Measurements from ENCODE around the gene ABCC1. TPM values are rescaled to one million over a fixed set of nuclear protein-coding genes. Genes with fewer than 3 reads are reported as not detected.
"Not testable (repeated sequence)": the region's sequence is repeated elsewhere in the genome, so short reads cannot be mapped to it uniquely, and the experiment has no call there.

Gene ABCC1
- total RNA-seq, 2 donors from 2014 or later: 78.0 to 84.0 TPM

DNA sequence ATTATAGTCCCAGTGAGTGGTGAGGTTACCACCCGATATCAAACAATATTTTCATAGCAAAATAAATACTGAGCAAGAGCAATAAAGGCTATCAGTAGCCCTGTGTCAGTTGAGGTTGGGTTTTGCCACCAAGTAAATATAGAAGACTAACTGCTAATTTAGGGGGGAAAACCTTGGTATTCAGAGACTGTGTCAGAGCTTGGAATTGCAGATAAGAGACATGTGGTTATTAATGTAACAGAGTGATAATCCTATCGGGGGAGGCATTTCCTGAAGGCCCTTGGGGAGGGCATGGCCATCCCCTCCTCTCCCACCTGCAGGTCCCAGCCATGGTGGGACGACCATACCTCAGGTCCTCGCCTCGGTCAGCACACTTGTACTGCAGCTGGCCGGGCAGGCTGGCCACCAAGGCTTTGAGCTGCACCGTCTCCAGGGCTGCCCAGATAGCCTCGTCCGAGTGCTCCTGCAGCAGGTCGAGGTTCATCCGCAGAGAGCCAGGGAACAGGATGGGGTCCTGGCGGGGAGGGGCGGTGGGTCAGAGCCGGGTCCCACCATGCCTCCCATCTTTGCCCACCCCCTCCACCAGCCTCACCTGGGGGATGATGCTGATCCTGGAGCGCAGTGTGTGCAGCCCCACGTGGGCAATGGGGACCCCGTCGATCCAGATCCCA lies 205.0 kb downstream of the ABCC1 start:
- no peaks in the 10 kb centered on the region for H3K36me3 Mint-ChIP-seq (ENCODE audit: low read depth)
- no peak overlapping the region for H3K4me3 Mint-ChIP-seq
- H3K9me3 Mint-ChIP-seq: peaks cover 4% of the 10 kb centered on the region
- ATAC-seq (replicated peaks): no peak
- no peak overlapping the region for H3K27ac Mint-ChIP-seq
- no peaks in the 10 kb centered on the region for H3K27me3 Mint-ChIP-seq
- peaks cover 5% of the 10 kb centered on the region for H3K4me1 Mint-ChIP-seq

DNA sequence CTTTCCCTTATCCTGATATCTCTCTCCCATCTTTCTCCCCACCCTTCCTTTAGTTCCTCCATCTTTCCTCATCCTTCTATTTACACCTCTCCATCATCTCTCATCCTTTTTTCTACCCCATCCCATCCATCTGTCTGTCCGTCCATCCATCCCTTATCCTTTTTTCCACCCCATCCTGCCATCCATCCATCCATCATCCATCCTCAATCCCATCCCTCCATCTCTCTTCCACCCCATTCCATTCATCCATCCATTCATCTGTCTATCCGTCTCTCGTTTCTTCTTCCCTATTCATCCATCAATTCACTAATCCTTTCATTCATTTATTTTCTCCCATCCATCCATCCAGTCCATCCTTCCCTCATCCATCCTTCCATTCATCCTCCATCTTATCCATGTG lies 205.8 kb downstream of the ABCC1 start:
- H3K4me3 Mint-ChIP-seq: no peak overlapping the region
- peaks cover 5% of the 10 kb centered on the region for H3K4me1 Mint-ChIP-seq
- no peaks in the 10 kb centered on the region for H3K27me3 Mint-ChIP-seq
- no peak for ATAC-seq (replicated peaks)
- peaks cover 8% of the 10 kb centered on the region for H3K9me3 Mint-ChIP-seq
- H3K36me3 Mint-ChIP-seq (ENCODE audit: low read depth): no peaks in the 10 kb centered on the region
- H3K27ac Mint-ChIP-seq: no peak overlapping the region

DNA sequence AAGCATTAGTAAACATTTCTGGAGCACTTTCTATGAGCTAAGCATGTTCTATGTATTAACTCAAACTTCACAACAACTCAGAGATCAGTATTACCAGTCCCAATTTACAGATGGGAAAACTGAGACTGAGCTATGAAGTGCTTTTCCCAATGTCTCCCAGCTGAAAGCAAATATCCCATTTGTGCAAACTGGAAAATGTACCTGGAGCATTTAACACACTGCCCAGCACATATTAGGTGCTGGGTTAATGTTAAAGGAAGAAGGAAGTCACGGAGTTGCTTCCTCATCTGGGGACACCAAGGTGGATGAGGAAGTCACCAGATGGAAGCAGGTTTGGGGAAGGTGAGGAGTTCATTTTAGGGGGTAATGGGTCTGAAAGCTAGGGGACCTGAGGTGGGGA lies 207.8 kb downstream of the ABCC1 start:
- Mint-ChIP-seq H3K27ac (no peak overlapping the region), H3K4me1 (no peaks in the 10 kb centered on the region), H3K9me3 (peaks cover 12% of the 10 kb centered on the region), H3K27me3 (peaks cover 4% of the 10 kb centered on the region), H3K4me3 (no peak overlapping the region), H3K36me3 (ENCODE audit: low read depth) (no peaks in the 10 kb centered on the region)
- ATAC-seq (replicated peaks): no peak

DNA sequence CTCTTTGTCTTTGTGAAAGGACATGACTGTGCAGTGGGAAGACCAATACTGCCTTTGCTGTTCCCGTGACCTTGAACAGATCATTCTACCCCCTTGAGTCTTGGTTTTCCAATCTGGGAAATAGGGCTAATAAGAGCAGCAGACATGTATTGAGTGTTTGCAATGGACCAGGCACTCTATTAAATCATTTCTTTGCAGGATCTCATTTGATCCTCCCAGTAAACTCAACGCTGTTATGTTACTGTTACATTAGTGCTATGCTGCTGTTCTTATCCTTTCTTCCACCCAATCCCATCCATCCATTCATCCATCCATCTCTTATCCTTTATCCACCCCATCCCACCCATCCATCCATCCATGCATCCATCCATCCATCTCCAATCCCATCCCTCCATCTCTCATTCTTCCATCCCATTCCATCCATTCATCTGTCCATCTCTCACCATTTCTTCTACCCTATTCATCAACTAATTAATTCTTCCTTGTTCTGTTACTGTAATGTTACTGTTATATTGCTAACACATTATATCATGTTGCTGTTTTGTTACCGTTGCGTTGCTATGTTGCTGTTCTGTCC lies 208.8 kb downstream of the ABCC1 start:
- ATAC-seq (replicated peaks): no peak
- H3K27me3 Mint-ChIP-seq: peaks cover 7% of the 10 kb centered on the region
- no peaks in the 10 kb centered on the region for H3K36me3 Mint-ChIP-seq (ENCODE audit: low read depth)
- H3K4me3 Mint-ChIP-seq: no peak overlapping the region
- H3K27ac Mint-ChIP-seq: no peak overlapping the region
- peaks cover 12% of the 10 kb centered on the region for H3K9me3 Mint-ChIP-seq
- no peaks in the 10 kb centered on the region for H3K4me1 Mint-ChIP-seq

DNA sequence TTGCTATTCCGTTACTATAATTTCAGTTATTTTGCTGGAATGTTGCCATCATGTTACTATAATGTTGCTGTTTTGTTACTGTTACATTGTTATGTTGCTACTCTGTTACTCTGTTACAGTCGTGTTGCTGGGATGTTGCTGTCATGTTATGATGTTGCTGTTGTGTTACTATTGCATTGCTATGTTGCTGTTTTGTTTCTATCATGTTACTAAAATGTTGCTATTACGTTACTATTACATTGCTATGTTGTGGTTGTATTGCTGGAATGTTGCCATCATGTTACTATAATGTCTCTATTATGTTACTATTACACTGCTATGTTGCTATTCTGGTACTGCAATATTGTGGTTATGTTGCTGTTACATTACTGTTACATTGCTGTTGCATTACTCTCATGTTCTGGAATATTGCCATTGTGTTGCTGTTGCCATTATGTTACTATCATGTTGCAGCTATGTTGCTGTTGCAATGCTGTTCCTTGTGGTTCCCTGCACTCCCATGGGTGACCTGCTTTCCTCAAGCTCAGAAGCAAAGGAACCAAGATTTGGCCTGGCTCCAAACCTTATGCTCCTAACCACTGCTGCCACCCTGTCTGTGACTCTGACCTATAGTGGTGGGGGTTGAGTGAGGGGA lies 209.4 kb downstream of the ABCC1 start:
- Mint-ChIP-seq H3K27me3 (peaks cover 7% of the 10 kb centered on the region), H3K4me1 (no peaks in the 10 kb centered on the region), H3K4me3 (no peak overlapping the region), H3K27ac (no peak overlapping the region), H3K9me3 (peaks cover 12% of the 10 kb centered on the region), H3K36me3 (ENCODE audit: low read depth) (no peaks in the 10 kb centered on the region)
- ATAC-seq (replicated peaks): no peak

DNA sequence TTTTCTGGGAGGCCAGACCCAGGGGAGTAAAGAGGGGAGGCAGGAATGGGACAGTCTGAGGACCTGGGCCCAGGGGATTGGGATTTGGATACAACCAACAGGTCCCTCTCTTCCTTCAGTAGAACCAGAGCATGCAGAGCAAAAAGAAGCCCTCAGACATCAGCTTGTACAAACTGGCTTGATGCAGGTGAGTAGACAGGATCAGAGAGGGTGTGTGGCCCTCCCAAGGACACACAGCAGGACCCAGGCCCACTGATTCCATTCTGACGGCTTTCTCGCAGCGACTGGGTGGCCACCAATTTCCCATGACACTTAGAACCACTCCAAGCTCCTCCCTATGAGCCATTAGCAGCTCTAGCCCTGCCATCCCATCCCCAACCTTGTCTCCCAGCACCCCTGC lies 210.2 kb downstream of the ABCC1 start:
- Mint-ChIP-seq H3K27ac (no peak overlapping the region), H3K4me1 (no peaks in the 10 kb centered on the region), H3K36me3 (ENCODE audit: low read depth) (no peaks in the 10 kb centered on the region), H3K9me3 (peaks cover 17% of the 10 kb centered on the region), H3K27me3 (peaks cover 12% of the 10 kb centered on the region), H3K4me3 (no peak overlapping the region)
- no peak for ATAC-seq (replicated peaks)

DNA sequence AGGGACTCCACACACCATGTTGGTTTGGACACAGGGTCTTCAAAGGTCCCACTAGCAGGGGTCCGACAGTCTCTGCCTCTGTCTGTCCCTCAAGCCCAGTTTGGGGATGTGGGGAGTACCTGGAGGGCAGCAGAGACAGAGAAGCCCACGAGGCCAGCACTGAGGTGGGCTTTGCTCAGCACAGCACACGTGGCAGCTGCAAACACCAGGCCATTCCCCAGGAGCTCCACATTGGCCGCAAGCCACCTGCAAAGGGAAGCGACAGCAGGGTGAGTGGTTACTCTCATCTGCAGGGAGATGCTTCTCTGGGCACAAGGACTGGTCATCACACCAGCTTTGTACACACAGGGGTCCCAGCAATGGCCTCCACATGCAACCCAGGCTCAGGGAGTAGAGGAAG lies 211.9 kb downstream of the ABCC1 start:
- Mint-ChIP-seq H3K4me3 (no peak overlapping the region), H3K9me3 (peaks cover 17% of the 10 kb centered on the region), H3K36me3 (ENCODE audit: low read depth) (no peaks in the 10 kb centered on the region), H3K27me3 (peaks cover 12% of the 10 kb centered on the region), H3K27ac (no peak overlapping the region), H3K4me1 (no peaks in the 10 kb centered on the region)
- no peak for ATAC-seq (replicated peaks)

DNA sequence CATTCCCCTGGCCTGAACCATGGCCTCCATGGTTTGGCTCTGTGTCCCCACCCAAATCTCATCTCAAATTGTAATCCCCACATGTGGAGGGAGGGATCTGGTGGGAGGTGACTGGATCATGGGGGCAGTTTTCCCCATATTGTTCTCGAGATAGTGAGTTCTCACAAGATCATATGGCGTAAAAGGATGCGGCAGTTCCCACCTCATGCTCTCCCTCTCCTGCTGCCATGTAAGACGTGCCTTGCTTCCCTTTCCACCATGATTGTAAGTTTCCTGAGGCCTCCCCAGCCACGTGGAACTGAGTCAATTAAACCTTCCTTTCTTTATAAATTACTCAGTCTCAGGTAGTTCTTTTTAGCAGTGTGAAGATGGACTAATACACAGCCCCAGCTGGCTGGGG lies 212.4 kb downstream of the ABCC1 start:
- peaks cover 17% of the 10 kb centered on the region for H3K9me3 Mint-ChIP-seq
- not testable (repeated sequence) for H3K4me3 Mint-ChIP-seq; H3K4me1 Mint-ChIP-seq; H3K36me3 Mint-ChIP-seq (ENCODE audit: low read depth); ATAC-seq (replicated peaks); H3K27ac Mint-ChIP-seq
- peaks cover 12% of the 10 kb centered on the region for H3K27me3 Mint-ChIP-seq

DNA sequence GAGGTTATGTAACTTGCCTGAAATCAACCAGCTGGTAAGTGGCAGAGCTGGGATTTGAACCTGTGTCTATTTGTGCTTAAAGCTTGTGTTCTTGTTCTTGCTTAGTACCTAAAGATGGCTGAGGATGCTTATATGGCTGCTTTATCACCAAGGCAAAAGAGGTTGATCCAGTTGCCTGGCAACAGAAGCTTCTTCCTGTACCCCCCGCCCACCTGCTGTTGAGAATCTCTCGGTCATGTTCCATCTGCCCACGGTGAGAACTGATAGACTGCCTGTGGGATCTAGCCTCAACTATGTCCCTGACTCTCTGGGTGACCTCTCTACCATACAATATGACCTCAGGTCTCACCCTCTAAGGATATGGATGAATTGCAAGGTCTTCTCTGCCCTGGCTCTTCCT lies 213.2 kb downstream of the ABCC1 start:
- Mint-ChIP-seq H3K27me3 (peaks cover 12% of the 10 kb centered on the region), H3K36me3 (ENCODE audit: low read depth) (no peaks in the 10 kb centered on the region), H3K4me3 (no peak overlapping the region), H3K4me1 (no peaks in the 10 kb centered on the region), H3K9me3 (peaks cover 17% of the 10 kb centered on the region), H3K27ac (no peak overlapping the region)
- no peak for ATAC-seq (replicated peaks)

DNA sequence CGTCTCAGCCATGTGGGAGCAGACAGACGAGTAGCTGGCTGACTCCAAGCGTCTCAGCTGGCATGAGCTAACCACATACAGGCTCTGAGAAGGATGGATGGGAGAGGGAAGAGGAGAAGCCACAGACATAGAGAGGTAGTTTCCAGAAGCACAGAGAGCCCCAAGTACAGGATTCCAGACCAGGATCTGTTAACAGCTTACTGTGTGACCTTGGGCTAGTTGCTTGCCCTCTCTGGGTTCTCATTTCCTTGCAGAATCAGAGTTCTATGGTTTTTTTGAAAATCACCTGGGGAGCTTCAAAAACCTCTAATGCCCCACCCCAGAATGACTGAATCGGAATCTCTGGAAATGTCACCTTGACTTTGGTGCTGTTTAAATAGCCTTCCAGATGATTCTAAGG lies 213.7 kb downstream of the ABCC1 start:
- Mint-ChIP-seq H3K4me3 (no peak overlapping the region), H3K36me3 (ENCODE audit: low read depth) (no peaks in the 10 kb centered on the region), H3K9me3 (peaks cover 17% of the 10 kb centered on the region), H3K4me1 (no peaks in the 10 kb centered on the region), H3K27ac (no peak overlapping the region), H3K27me3 (peaks cover 12% of the 10 kb centered on the region)
- ATAC-seq (replicated peaks): no peak

DNA sequence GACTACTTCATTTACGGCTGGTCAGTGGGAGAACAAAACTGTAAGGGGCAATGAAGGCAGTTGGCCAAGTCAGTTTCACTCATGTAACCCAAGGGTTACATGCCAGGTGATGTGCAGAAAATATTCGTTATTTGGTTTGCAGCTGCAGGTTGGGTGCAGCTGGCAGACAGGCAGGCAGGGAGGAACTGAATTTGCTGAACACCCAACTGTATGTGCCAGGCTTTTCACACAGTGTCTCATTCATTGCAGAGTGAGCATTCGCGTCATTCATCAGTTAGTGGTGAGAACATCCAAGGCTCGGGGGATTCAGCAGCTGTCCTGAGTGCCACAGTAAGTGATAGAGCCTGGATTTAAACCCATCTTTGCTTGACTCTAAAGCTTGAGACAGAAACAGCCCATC lies 214.2 kb downstream of the ABCC1 start:
- no peak for ATAC-seq (replicated peaks)
- no peaks in the 10 kb centered on the region for H3K4me1 Mint-ChIP-seq
- peaks cover 12% of the 10 kb centered on the region for H3K27me3 Mint-ChIP-seq
- no peaks in the 10 kb centered on the region for H3K36me3 Mint-ChIP-seq (ENCODE audit: low read depth)
- no peak overlapping the region for H3K27ac Mint-ChIP-seq
- H3K9me3 Mint-ChIP-seq: peaks cover 14% of the 10 kb centered on the region
- no peak overlapping the region for H3K4me3 Mint-ChIP-seq

DNA sequence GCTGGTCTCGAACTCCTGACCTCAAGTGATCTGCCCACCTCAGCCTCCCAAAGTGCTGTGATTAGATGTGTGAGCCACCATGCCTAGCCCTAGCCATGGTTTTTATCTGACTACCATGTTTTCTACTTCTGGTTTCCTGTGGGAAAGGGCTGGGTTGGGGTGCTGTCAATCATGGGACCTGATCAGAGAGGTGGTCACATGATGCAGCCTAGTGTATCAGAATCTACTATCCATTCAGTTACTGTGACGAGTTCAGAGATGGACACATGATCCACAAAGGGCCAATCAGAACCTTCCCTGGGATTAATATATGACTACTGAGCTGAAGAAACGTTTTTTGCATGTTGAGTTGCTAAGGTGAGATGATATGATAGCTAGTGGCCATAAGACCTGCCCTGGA lies 214.8 kb downstream of the ABCC1 start:
- H3K4me3 Mint-ChIP-seq: no peak overlapping the region
- H3K36me3 Mint-ChIP-seq (ENCODE audit: low read depth): no peaks in the 10 kb centered on the region
- peaks cover 13% of the 10 kb centered on the region for H3K9me3 Mint-ChIP-seq
- no peak overlapping the region for H3K27ac Mint-ChIP-seq
- peaks cover 12% of the 10 kb centered on the region for H3K27me3 Mint-ChIP-seq
- H3K4me1 Mint-ChIP-seq: no peaks in the 10 kb centered on the region
- ATAC-seq (replicated peaks): no peak

DNA sequence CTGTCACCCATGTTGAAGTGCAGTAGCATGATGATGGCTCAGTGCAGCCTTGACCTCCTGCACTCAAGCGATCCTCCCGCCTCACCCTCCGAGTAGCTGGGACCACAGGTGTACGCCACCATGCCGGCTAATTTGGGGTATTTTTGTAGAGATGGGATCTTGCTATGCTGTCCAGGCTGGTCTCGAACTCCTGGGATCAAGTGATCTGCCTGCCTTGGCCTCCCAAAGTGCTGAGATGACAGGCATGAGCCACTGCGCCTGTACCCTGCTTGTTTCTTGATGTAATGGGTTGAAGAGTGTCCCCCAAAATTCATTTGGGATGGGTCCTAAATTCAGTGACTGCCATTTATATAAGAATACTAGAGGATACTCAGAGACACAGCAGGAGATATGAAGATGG lies 216.7 kb downstream of the ABCC1 start:
- Mint-ChIP-seq H3K27me3 (peaks cover 12% of the 10 kb centered on the region), H3K27ac (no peak overlapping the region), H3K36me3 (ENCODE audit: low read depth) (no peaks in the 10 kb centered on the region), H3K9me3 (peaks cover 9% of the 10 kb centered on the region), H3K4me3 (no peak overlapping the region), H3K4me1 (no peaks in the 10 kb centered on the region)
- no peak for ATAC-seq (replicated peaks)

DNA sequence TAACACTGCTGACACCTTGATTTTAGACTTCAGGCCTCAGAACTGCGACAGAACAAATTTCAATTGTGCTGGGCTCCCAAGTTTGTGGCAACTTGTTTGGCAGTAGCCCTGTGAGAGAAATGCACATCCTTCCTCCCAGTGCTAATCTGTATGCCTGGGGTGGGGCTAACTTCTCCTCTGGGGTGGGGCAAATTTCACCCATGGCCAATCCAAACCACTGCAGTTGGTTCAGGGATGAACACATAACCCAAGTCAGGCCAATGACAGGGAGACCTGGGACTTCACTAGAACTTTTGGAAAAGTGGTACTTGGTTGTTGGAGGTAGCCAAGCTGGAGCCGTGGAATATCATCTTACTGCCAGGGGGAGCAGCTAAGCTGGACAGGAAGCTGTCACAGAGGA lies 217.5 kb downstream of the ABCC1 start:
- no peak overlapping the region for H3K27ac Mint-ChIP-seq
- H3K4me1 Mint-ChIP-seq: peaks cover 6% of the 10 kb centered on the region
- peaks cover 10% of the 10 kb centered on the region for H3K27me3 Mint-ChIP-seq
- no peak overlapping the region for H3K4me3 Mint-ChIP-seq
- peaks cover 7% of the 10 kb centered on the region for H3K36me3 Mint-ChIP-seq (ENCODE audit: low read depth)
- no peak for ATAC-seq (replicated peaks)
- peaks cover 7% of the 10 kb centered on the region for H3K9me3 Mint-ChIP-seq

DNA sequence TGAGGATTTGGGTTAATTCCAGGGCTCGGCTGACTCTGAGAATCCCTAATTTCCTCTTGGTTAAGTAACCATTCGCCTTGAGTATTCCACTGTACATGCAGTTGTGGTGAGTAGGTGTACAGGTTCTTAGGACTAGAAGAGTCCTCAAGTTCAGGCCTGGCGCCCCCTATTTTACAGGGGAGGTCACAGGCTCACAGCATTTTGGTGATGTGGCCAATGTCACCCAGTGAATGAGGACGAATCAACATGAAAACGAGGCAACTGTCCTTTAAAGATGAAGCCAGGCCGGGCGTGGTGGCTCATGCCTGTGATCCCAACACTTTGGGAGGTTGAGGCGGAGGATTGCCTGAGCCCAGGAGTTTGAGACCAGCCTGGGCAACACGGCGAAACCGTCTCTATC lies 218.5 kb downstream of the ABCC1 start:
- H3K4me1 Mint-ChIP-seq: peaks cover 9% of the 10 kb centered on the region
- peaks cover 5% of the 10 kb centered on the region for H3K9me3 Mint-ChIP-seq
- H3K36me3 Mint-ChIP-seq (ENCODE audit: low read depth): peaks cover 13% of the 10 kb centered on the region
- H3K4me3 Mint-ChIP-seq: no peak overlapping the region
- no peak overlapping the region for H3K27ac Mint-ChIP-seq
- no peak for ATAC-seq (replicated peaks)
- peaks cover 6% of the 10 kb centered on the region for H3K27me3 Mint-ChIP-seq
